Measurements from ENCODE around the gene EDDM13. TPM values are rescaled to one million over a fixed set of nuclear protein-coding genes. Genes with fewer than 3 reads are reported as not detected.
"Not testable (repeated sequence)": the region's sequence is repeated elsewhere in the genome, so short reads cannot be mapped to it uniquely, and the experiment has no call there.

EDDM13 gene
- total RNA-seq, 5 donors from 2014 or later (not counting 1 experiment from before 2014, with no cell fraction given): not detected

- WGBS (ENCODE audit: insufficient coverage): 83% methylated on average over 4 of the region's 5 CpGs
- CTCF ChIA-PET: no interaction called here
- POLR2A ChIA-PET: no interaction called here
Observed at GRCh38 chr19:56301155-56301554, 28.6 kb downstream of the EDDM13 start.

GRCh38 chr19:56301886-56302620 is 29.5 kb downstream of the EDDM13 start:
- Mint-ChIP-seq H3K27ac (peak overlapping the region; percentile 4 to 75), H3K36me3 (peaks cover 40% of the 10 kb centered on the region), H3K4me3 (peak overlapping the region; percentile 9 to 56 (median 17)), H3K27me3 (no peaks in the 10 kb centered on the region), H3K9me3 (no peaks in the 10 kb centered on the region), H3K4me1 (peaks cover 16 to 32% (median 20%) of the 10 kb centered on the region in 3 donors)
- Histone ChIP-seq H3K4me1 (ENCODE audit: control insufficient read depth in 1 of 2, extremely low read depth in 1 of 2, insufficient read depth in 2 of 2, low read length in 2 of 2) (peaks cover 8 to 18% of the 10 kb centered on the region in 2 experiments), H3K36me3 (ENCODE audit: control insufficient read depth in 2 of 2, extremely low read depth in 1 of 2, insufficient read depth in 1 of 2, low read length in 1 of 2) (peaks cover 2 to 6% of the 10 kb centered on the region in 2 donors), H3K27me3 (replicated peaks in 1 of 2; ENCODE audit: control insufficient read depth in 2 of 2, extremely low read depth in 1 of 2, insufficient read depth in 2 of 2, low read length in 1 of 2) (no peaks in the 10 kb centered on the region), H3K4me3 (ENCODE audit: control insufficient read depth in 1 of 2, extremely low read depth in 1 of 2, low read length in 1 of 2) (peak overlapping the region; percentile 14 to 38), H3K9me3 (no peaks in the 10 kb centered on the region), H3K27ac (ENCODE audit: low read length) (no peak overlapping the region)
- 54% methylated on average over 3 of the region's 9 CpGs for WGBS (ENCODE audit: insufficient coverage)
- peak in 2 of 35 experiments; percentile 0 to 6 for DNase-seq
- peak in 1 of 4 experiments; percentile 47 for ATAC-seq (replicated peaks in 1 of 4)
- ChIA-PET CTCF (no interaction called here), POLR2A (no interaction called here)

More at GRCh38 chr19:56301155-56301554, 28.6 kb downstream of the EDDM13 start:
- H3K9me3 Mint-ChIP-seq: no peaks in the 10 kb centered on the region
- ATAC-seq (replicated peaks in 1 of 4): no peak
- Histone ChIP-seq H3K36me3 (ENCODE audit: control insufficient read depth in 2 of 2, extremely low read depth in 1 of 2, insufficient read depth in 1 of 2, low read length in 1 of 2) (peaks cover 2 to 7% of the 10 kb centered on the region in 2 donors), H3K4me3 (ENCODE audit: control insufficient read depth in 1 of 2, extremely low read depth in 1 of 2, low read length in 1 of 2) (no peak overlapping the region), H3K9me3 (no peaks in the 10 kb centered on the region), H3K4me1 (ENCODE audit: control insufficient read depth in 1 of 2, extremely low read depth in 1 of 2, insufficient read depth in 2 of 2, low read length in 2 of 2) (peaks cover 8 to 18% of the 10 kb centered on the region in 2 experiments), H3K27ac (ENCODE audit: low read length) (no peak overlapping the region), H3K27me3 (replicated peaks in 1 of 2; ENCODE audit: control insufficient read depth in 2 of 2, extremely low read depth in 1 of 2, insufficient read depth in 2 of 2, low read length in 1 of 2) (no peaks in the 10 kb centered on the region)
- peak overlapping the region in 1 of 2 donors; percentile 75 for H3K27ac Mint-ChIP-seq
- H3K4me3 Mint-ChIP-seq: peak overlapping the region in 1 of 3 donors; percentile 56
- peaks cover 16 to 32% (median 20%) of the 10 kb centered on the region in 3 donors for H3K4me1 Mint-ChIP-seq
- DNase-seq: no peak
- peaks cover 44% of the 10 kb centered on the region for H3K36me3 Mint-ChIP-seq
- H3K27me3 Mint-ChIP-seq: no peaks in the 10 kb centered on the region

- peaks cover 8 to 18% of the 10 kb centered on the region in 2 experiments for H3K4me1 ChIP-seq (ENCODE audit: control insufficient read depth in 1 of 2, extremely low read depth in 1 of 2, insufficient read depth in 2 of 2, low read length in 2 of 2)
- Mint-ChIP-seq H3K4me1 (peaks cover 16 to 36% (median 20%) of the 10 kb centered on the region in 3 donors), H3K9me3 (no peaks in the 10 kb centered on the region), H3K27me3 (no peaks in the 10 kb centered on the region), H3K27ac (no peak overlapping the region), H3K4me3 (no peak overlapping the region), H3K36me3 (peaks cover 39% of the 10 kb centered on the region)
- POLR2A ChIA-PET: interaction anchor here in 1 of 2 donors (0.6 kb wide), 1 partner anchor 1420 kb away, joined by 5 read pairs; no protein-coding TSS in a partner anchor
- DNase-seq: no peak
- no peaks in the 10 kb centered on the region for H3K27me3 ChIP-seq (replicated peaks in 1 of 2; ENCODE audit: control insufficient read depth in 2 of 2, extremely low read depth in 1 of 2, insufficient read depth in 2 of 2, low read length in 1 of 2)
- H3K9me3 ChIP-seq: no peaks in the 10 kb centered on the region
- peaks cover 2 to 10% of the 10 kb centered on the region in 2 donors for H3K36me3 ChIP-seq (ENCODE audit: control insufficient read depth in 2 of 2, extremely low read depth in 1 of 2, insufficient read depth in 1 of 2, low read length in 1 of 2)
- CTCF ChIA-PET: no interaction called here
- no peak overlapping the region for H3K27ac ChIP-seq (ENCODE audit: low read length)
- no peak overlapping the region for H3K4me3 ChIP-seq (ENCODE audit: control insufficient read depth in 1 of 2, extremely low read depth in 1 of 2, low read length in 1 of 2)
- no peak for ATAC-seq (replicated peaks in 1 of 4)
- WGBS (ENCODE audit: insufficient coverage): 88% methylated on average over 8 of the region's 9 CpGs
Observed at GRCh38 chr19:56304243-56304642, 31.7 kb downstream of the EDDM13 start.

- Histone ChIP-seq H3K9me3 (no peaks in the 10 kb centered on the region), H3K4me3 (ENCODE audit: control insufficient read depth in 1 of 2, extremely low read depth in 1 of 2, low read length in 1 of 2) (no peak overlapping the region), H3K27ac (ENCODE audit: low read length) (no peak overlapping the region), H3K27me3 (replicated peaks in 1 of 2; ENCODE audit: control insufficient read depth in 2 of 2, extremely low read depth in 1 of 2, insufficient read depth in 2 of 2, low read length in 1 of 2) (no peaks in the 10 kb centered on the region), H3K4me1 (ENCODE audit: control insufficient read depth in 1 of 2, extremely low read depth in 1 of 2, insufficient read depth in 2 of 2, low read length in 2 of 2) (peaks cover 8 to 18% of the 10 kb centered on the region in 2 experiments), H3K36me3 (ENCODE audit: control insufficient read depth in 2 of 2, extremely low read depth in 1 of 2, insufficient read depth in 1 of 2, low read length in 1 of 2) (peaks cover 6 to 13% of the 10 kb centered on the region in 2 donors)
- POLR2A ChIA-PET: interaction anchor here in 1 of 2 donors (0.6 kb wide), 1 partner anchor 74 kb away, joined by 5 read pairs; no protein-coding TSS in a partner anchor
- Mint-ChIP-seq H3K36me3 (peaks cover 41% of the 10 kb centered on the region), H3K4me3 (no peak overlapping the region), H3K27me3 (no peaks in the 10 kb centered on the region), H3K4me1 (peaks cover 16 to 36% (median 16%) of the 10 kb centered on the region in 3 donors), H3K9me3 (no peaks in the 10 kb centered on the region), H3K27ac (no peak overlapping the region)
- CTCF ChIA-PET: interaction anchor here in 1 of 2 donors (0.5 kb wide), 1 partner anchor 12 kb away, joined by 3 read pairs; no protein-coding TSS in a partner anchor
- ATAC-seq (replicated peaks in 1 of 4) (no peak), DNase-seq (no peak)
- 93% methylated on average over 6 of the region's 11 CpGs for WGBS (ENCODE audit: insufficient coverage)
Observed at GRCh38 chr19:56306016-56306415, 33.5 kb downstream of the EDDM13 start.

- H3K4me3 ChIP-seq (ENCODE audit: control insufficient read depth in 1 of 2, extremely low read depth in 1 of 2, low read length in 1 of 2); H3K4me3 Mint-ChIP-seq; H3K27ac Mint-ChIP-seq; CTCF ChIA-PET; POLR2A ChIA-PET; ATAC-seq (replicated peaks in 1 of 4); H3K9me3 ChIP-seq; H3K27me3 ChIP-seq (replicated peaks in 1 of 2; ENCODE audit: control insufficient read depth in 2 of 2, extremely low read depth in 1 of 2, insufficient read depth in 2 of 2, low read length in 1 of 2); DNase-seq; H3K27ac ChIP-seq (ENCODE audit: low read length); H3K27me3 Mint-ChIP-seq; H3K9me3 Mint-ChIP-seq: not testable (repeated sequence)
- WGBS (ENCODE audit: insufficient coverage): 92% methylated on average over 4 of the region's 6 CpGs
- Mint-ChIP-seq H3K36me3 (peaks cover 41% of the 10 kb centered on the region), H3K4me1 (peaks cover 8 to 28% (median 8%) of the 10 kb centered on the region in 3 donors)
- Histone ChIP-seq H3K36me3 (ENCODE audit: control insufficient read depth in 2 of 2, extremely low read depth in 1 of 2, insufficient read depth in 1 of 2, low read length in 1 of 2) (peaks cover 6 to 13% of the 10 kb centered on the region in 2 donors), H3K4me1 (ENCODE audit: control insufficient read depth in 1 of 2, extremely low read depth in 1 of 2, insufficient read depth in 2 of 2, low read length in 2 of 2) (peaks cover 2 to 11% of the 10 kb centered on the region in 2 experiments)
Observed at GRCh38 chr19:56307062-56307461, 34.5 kb downstream of the EDDM13 start.

- Histone ChIP-seq H3K4me1 (ENCODE audit: control insufficient read depth in 1 of 2, extremely low read depth in 1 of 2, insufficient read depth in 2 of 2, low read length in 2 of 2) (peaks cover 2 to 8% of the 10 kb centered on the region in 2 experiments), H3K27me3 (replicated peaks in 1 of 2; ENCODE audit: control insufficient read depth in 2 of 2, extremely low read depth in 1 of 2, insufficient read depth in 2 of 2, low read length in 1 of 2) (no peaks in the 10 kb centered on the region), H3K4me3 (ENCODE audit: control insufficient read depth in 1 of 2, extremely low read depth in 1 of 2, low read length in 1 of 2) (no peak overlapping the region), H3K27ac (ENCODE audit: low read length) (no peak overlapping the region), H3K9me3 (no peaks in the 10 kb centered on the region), H3K36me3 (ENCODE audit: control insufficient read depth in 2 of 2, extremely low read depth in 1 of 2, insufficient read depth in 1 of 2, low read length in 1 of 2) (peaks cover 6 to 16% of the 10 kb centered on the region in 2 donors)
- Mint-ChIP-seq H3K4me1 (peaks cover 14 to 31% (median 16%) of the 10 kb centered on the region in 3 donors), H3K27ac (no peak overlapping the region), H3K4me3 (no peak overlapping the region), H3K9me3 (no peaks in the 10 kb centered on the region), H3K27me3 (no peaks in the 10 kb centered on the region), H3K36me3 (peaks cover 34% of the 10 kb centered on the region)
- ATAC-seq (replicated peaks in 1 of 4) (no peak), DNase-seq (no peak)
- ChIA-PET CTCF (no interaction called here), POLR2A (no interaction called here)
- WGBS (ENCODE audit: insufficient coverage): 100% methylated on average over 4 of the region's 7 CpGs
Observed at GRCh38 chr19:56308792-56309191, 36.2 kb downstream of the EDDM13 start.
